Stimulated activated CD4-positive, alpha-beta T cell treated with anti-CD3 and anti-CD28 coated beads, Interleukin-1b, Interleukin-23, amount 100 ng/mL, for 24 hours (primary cell): ENCODE results near the gene EMCN.
"Not testable (repeated sequence)": the region's sequence is repeated elsewhere in the genome, so short reads cannot be mapped to it uniquely, and the experiment has no call there.

ENCODE experiments used
- DNase-seq, 4 experiments: peaks; one replicate each; pipeline ENCODE4 v3.0.0-alpha.2; 2020; ENCODE audit warnings: low read depth in 4 of 4, low spot score in 1 of 4

EMCN gene

DNA sequence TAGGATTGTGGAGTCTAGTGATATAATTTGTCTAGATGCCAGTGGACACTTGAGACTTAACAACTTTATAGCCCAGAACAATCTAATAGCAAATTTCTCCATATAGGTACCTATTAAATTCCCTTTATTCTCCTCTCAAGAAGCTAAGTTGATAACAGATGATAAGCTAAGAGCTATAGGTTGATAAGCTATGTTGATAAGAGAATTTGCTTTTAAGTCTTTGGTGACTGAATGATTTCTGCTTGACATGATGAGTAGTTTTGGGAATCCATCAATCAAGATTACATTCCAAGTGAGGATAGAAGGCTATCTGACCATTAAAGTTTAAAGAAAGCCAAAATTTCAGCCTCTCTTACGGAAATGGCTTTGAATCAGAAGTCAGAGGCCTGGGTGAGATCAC lies 131.6 kb downstream of the EMCN start:
- no peak for DNase-seq

DNA sequence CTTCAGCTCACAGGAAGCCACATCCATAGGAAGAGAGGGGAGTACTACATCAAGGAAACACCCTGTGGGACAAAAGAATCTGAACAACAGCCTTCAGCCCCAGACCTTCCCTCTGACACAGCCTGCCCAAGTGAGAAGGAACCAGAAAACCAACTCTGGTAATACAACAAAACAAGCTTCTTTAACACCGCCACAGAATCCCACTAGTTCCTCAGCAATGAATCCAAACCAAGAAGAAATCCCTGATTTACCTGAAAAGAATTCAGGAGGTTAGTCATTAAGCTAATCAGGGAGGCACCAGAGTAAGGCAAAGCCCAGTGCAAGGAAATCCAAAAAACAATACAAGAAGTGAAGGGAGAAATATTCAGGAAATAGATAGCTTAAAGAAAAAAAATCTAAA lies 137.4 kb downstream of the EMCN start:
- not testable (repeated sequence) for DNase-seq

DNA sequence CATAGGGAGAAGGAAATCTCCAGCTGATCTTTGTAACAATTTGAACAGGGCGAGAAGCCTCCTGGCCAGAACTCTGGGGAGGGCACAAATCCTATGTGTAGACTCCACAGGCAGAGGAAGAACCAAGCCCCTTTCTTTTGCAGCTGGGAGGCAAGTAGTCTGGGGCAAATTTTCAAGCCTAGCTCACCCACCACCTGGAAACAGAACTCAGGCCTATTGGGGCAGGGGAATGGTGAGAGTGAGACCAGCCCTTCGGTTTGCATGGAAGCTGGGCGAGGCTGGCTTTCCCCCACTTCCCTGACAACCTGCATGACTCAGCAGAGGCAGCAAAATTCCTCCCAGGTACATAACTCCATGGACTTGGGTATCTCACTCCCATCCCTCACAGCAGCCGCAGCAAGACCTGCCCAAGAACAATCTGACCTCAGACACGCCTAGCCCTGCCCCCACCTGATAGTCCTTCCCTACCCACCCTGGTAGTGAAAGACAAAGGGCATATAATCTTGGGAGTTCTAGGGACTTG lies 138.2 kb downstream of the EMCN start:
- DNase-seq, result no peak

GRCh38 chr4:100372432-100372831 lies 145.4 kb downstream of the EMCN start:
- DNase-seq, result no peak

DNA sequence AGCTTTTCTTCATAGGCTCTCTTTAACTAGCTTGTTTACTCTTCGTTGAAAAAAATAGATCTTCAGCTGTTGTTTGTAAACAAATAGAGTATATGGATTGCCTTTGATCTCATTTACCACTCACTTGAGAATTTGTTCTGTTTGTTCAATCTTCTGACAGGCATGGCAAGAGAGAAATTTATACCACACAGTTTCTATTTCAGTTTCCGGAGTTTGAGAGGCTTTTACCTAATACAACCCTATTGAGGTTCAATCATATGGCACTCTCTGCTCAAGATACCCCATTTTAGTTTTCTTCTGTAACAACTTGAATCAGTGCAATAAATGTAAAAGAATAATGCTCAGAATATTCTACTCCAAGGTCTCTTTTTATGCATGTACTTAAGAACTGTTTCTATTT lies 148.0 kb downstream of the EMCN start:
- no peak for DNase-seq

DNA sequence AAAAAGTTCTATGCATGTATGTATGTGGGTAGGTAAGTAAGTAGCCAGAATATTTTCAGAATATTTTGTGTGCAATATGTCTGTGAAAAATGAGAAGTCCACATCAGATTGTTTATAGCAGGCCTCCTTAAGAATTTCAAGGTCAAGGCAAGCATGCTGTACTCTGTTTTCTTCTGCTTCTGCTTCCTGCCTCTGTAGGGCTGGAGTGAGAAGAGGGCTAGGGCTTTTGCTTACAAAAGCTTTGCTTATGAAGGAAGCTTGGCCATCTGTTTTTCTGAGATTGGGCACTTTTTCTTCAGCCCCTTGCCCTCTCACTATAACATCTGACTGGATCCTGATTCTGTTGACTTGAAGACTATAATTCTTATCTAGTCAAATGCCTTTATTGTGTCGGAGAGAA lies 150.4 kb downstream of the EMCN start:
- DNase-seq, result no peak

DNA sequence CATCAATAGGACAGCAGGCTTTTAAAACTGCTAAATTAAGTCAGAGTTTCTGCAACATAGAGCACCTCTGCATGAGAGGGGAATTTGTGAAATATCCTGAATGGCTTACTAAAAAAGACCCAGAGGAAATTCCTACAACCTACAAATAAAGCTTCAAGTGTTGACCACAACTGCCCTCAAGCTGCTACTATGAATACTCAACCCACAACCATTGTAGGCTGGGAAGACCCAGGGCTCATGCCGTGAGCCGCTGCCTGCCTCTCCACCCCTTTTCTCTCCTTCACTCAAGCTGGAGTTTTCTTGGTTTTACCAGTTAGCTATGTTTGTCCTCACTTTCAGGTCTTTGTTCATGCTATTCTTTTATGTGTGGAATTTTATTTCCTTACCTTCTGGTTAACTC lies 151.6 kb downstream of the EMCN start:
- no peak for DNase-seq

DNA sequence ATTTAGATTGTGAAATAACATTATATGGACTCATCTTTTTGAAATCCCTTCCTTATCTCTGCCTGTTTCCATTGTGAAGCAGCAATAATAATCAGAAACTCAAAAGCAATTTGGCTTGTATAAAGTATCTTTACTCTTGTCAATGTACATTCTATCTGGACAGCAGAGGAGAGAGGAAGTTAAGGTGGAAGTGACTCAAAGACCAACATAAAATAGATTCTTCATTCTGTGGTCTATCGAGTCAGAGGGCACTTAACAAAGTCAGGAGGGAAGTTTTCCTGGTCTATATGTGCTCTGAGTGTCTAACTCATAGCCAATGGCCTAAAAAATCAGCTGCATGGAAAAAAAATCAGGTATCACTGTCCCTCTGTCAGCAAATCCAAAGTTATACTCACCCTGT lies 155.5 kb downstream of the EMCN start:
- DNase-seq, result no peak

DNA sequence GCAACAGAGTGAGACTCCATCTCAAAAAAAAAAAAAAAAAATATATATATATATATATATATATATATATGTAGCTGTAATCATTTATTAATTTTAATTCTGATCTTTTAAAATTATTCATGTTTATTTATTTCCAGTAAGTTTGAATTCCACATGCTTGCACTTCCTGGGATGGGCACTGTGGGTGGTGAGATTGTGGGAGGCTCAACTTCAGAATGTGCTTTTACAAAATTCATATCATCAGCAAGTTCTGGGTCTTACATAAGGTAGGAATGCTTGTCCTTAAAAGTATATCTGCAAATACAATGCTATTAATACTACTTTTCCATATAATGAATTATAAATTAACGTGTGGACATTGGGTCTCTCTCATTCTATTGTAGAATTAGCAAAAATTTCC lies 156.5 kb downstream of the EMCN start:
- DNase-seq, result no peak

DNA sequence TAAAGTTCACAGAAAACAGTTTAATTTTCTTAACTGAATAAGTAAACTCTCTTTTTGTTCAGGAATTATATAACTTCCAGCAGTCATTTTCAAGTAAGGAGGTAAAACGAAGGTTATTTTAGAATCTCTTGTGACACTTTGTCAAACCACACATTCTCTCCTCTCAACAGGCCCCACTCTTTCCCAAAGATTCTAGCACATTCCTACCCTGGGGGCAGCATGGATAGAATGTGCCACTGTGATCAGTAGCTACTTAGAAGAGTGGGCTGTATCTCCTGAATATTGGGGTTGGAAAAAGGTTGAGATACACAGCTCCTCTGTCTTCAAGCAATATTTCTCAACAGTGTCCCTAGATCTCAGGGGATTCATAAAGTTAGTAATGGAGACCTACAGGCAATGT lies 157.6 kb downstream of the EMCN start:
- no peak for DNase-seq

DNA sequence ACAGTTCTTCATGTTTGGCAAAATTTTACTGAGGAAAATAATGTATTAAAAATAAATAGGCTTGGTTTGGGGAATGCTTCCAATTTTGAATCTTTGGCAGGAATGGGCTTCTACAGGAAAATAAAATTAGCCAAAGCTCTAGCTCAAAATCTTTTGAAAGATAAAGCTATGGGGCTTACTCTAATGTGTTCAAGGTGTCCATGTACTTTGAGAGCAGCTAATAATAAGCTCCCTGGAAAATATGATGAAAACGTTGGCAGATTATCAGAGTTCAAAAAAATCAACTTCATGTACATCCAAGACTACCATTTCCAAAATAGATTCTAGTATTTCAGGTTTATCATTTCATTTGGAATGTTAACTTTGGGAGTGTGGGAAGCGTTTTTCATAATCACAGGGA lies 158.4 kb downstream of the EMCN start:
- DNase-seq, result no peak

DNA sequence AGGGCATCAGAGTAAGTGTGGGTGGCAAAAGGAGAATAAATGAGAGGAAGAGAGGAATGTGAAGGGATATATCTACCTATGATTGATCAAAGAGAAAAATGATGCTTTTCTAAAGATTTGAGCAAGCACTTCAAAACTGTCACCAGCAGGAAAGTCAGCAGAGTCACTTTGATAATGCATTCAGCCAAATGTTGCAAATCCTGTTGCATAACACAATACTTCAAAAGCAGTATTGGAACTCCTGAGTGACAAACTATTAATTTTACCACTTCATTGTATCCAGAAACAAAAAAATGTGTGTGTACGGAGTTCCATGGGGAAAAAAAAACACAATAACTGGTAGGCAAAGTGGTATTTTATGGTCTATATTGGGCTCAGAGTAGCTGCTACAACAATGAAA lies 160.3 kb downstream of the EMCN start:
- no peak for DNase-seq

DNA sequence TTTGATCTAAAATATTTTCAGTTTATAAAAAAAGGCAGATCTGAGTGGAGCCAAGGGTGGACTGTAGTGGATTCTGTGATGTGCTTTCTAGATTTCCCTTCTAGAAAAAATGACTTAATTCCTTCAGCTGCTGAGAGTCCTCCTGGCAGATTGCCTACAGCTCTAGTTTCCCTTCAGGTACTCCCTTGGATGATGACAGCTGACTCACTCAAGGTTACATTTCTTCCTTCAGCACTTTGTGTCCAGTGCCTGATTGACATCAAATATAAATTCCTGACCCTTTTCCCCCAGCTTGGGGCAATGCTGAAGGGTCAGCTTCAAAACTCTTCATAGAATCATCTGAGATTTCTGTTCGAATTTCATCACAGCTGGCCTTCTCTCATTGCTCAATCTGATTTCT lies 161.7 kb downstream of the EMCN start:
- no peak for DNase-seq

DNA sequence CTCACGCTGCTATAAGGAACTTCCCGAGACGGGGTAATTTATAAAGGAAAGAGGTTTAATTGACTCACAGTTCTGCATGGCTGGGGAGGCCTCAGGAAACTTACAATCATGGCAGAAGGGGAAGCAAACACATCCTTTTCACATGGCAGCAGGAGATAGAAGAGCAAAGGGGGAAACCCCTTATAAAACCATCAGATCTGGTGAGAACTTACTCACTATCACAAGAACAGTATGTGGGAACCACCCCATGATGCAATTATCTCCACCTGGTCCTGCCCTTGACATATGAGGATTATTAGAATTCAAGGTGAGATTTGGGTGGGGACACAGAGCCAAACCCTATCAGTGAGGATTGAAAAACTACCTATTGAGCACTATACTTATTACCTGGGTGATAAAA lies 165.5 kb downstream of the EMCN start:
- DNase-seq, result not testable (repeated sequence)

- no peak for DNase-seq
Observed at GRCh38 chr4:100348473-100348872, 169.3 kb downstream of the EMCN start.

DNA sequence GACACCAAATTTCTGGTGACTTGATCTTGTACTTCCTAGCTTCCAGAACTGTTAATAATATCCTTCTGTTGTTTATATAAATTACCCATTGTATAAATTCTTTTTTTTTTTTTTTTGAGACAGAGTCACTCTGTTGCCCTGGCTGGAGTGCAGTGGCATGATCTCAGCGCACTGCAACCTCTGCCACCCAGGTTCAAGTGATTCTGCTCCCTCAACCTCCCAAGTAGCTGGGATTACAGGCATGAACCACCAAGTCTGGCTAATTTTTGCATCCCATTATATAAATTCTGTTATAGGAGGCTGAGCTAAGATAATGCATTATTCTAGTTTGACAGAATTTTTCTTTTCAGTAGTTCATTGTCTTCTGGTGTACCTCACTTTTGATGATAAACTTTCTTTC lies 170.6 kb downstream of the EMCN start:
- DNase-seq, result no peak

DNA sequence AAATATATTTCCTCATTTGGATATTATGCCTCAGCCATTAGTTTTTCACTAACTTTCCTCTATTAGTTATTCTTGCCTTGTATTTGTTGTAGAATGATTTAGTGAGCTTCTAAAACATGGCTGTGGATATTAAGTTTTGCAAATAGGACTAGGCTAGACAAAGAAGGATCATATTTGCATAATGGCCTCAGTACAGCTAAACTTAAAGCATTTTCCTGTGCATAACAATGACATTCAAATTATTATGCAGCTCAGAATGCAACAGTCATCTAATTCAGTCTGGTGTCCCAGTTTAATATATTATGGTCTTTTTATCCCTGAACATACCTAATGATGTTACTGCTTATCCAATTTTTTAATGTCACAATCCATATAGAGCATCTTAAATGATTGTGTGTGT lies 172.2 kb downstream of the EMCN start:
- no peak for DNase-seq
